Gastrocnemius medialis (tissue), 4 donors: Measurements from ENCODE around the gene ZNF500. TPM values are rescaled to one million over a fixed set of nuclear protein-coding genes. Genes with fewer than 3 reads are reported as not detected.

Experiments used
- ATAC-seq, 2 donors: fragments of 150-250 bp; one replicate each; pipeline ENCODE4 v1.9.1; 2016
- DNase-seq, 2 donors: peaks; one replicate each; pipeline ENCODE4 v3.0.0-alpha.2; 2019
- H3K27ac ChIP-seq, 4 donors: fragments of 200-600 bp; sonication (generic); 1 replicate in 1 of 4; 2 replicates in 3 of 4; pipeline ENCODE4 v1.5.1; 2016 to 2018; ENCODE audit warnings: mild to moderate bottlenecking in 2 of 4, moderate library complexity in 1 of 4
- H3K27me3 ChIP-seq, 3 donors: fragments of 200-600 bp; sonication (generic) in 2 of 3; 1 replicate in 1 of 3; 2 replicates in 2 of 3; pipeline versions ENCODE4 v1.5.1 to v1.6.0; 2016 to 2019; ENCODE audit warnings: mild to moderate bottlenecking in 1 of 3, moderate library complexity in 1 of 3
- H3K36me3 ChIP-seq, 2 donors: fragments of 200-600 bp; sonication (generic) in 1 of 2; one replicate each; pipeline ENCODE4 v1.5.1; 2017 to 2018
- H3K4me1 ChIP-seq, 2 donors: fragments of 200-600 bp; sonication (generic) in 1 of 2; one replicate each; pipeline ENCODE4 v1.5.1; 2016 to 2017; ENCODE audit warnings: mild to moderate bottlenecking in 2 of 2
- H3K4me3 ChIP-seq, 4 donors: fragments of 200-600 bp; sonication (generic) in 3 of 4; 1 replicate in 1 of 4; 2 replicates in 3 of 4; pipeline ENCODE4 v1.5.1; 2016 to 2019; ENCODE audit warnings: mild to moderate bottlenecking in 2 of 4
- H3K9me3 ChIP-seq, 3 donors: fragments of 200-600 bp; sonication (generic) in 2 of 3; 1 replicate in 1 of 3; 2 replicates in 2 of 3; pipeline ENCODE4 v1.5.1; 2016 to 2019
- CTCF ChIP-seq, 5 experiments: fragments of 450-650 bp in 3 of 5; fragments of 200-600 bp in 2 of 5; sonication (generic) in 2 of 5; IDR thresholded peaks in 4 of 5; conservative IDR thresholded peaks in 1 of 5; 1 replicate in 4 of 5; 2 replicates in 1 of 5; pipeline ENCODE4 v1.5.1; 2016 to 2019; ENCODE audit warnings: antibody characterized with exemption in 5 of 5, mild to moderate bottlenecking in 3 of 5, moderate library complexity in 3 of 5
- POLR2A ChIP-seq, 2 donors: fragments of 450-650 bp; IDR thresholded peaks; one replicate each; pipeline ENCODE4 v1.6.1; 2017; ENCODE audit warnings: antibody characterized with exemption in 2 of 2, mild to moderate bottlenecking in 2 of 2, moderate library complexity in 2 of 2
- in situ Hi-C, 4 donors: fragments of 200-750 bp; cut with MboI; loops; one replicate each; pipeline versions ENCODE4 v1.15.0 to v1.8.0; 2017; ENCODE audit warnings: low sequenced_read_pairs in 4 of 4
- intact Hi-C: fragments of 100-400 bp; cut with DNase I; formaldehyde crosslinking; loops from one replicate; pipeline ENCODE4 v1.15.1; 2023; ENCODE audit warnings: low total_unique reads
- total RNA-seq, 4 donors: library from RNA; depleted of rRNA; stranded (reverse); fragments of >200 nt; gene quantifications; one replicate each; pipeline versions ENCODE4 v1.1.0 to v1.2.3, GENCODE V29; 2016

Gene ZNF500
- total RNA-seq, 4 donors from 2014 or later, result 6.3 to 7.3 (median 6.9) TPM

GRCh38 chr16:4796982-4797804, 30.2 kb upstream of the ZNF500 start:
- no peak for TF ChIP-seq CTCF (IDR thresholded peaks at IDR 0.05 in 4 of 5, conservative IDR thresholded peaks at IDR 0.05 in 1 of 5)
- no peak for TF ChIP-seq POLR2A (IDR thresholded peaks at IDR 0.05)
- ATAC-seq (no peak), DNase-seq (no peak)
- peaks cover 0 to 8% of the 10 kb centered on the region in 2 donors for H3K36me3 ChIP-seq
- no peaks in the 10 kb centered on the region for H3K9me3 ChIP-seq
- H3K4me1 ChIP-seq, result peaks cover 8 to 10% of the 10 kb centered on the region in 2 donors
- intact Hi-C loops (no loop called here), in situ Hi-C loops (no loop called here)
- no peaks in the 10 kb centered on the region for H3K27me3 ChIP-seq
- H3K27ac ChIP-seq, result no peak overlapping the region
- H3K4me3 ChIP-seq, result no peak overlapping the region

- no peaks in the 10 kb centered on the region for H3K9me3 ChIP-seq
- ATAC-seq (no peak), DNase-seq (no peak)
- intact Hi-C loops, result no loop called here
- peaks cover 0 to 8% of the 10 kb centered on the region in 2 donors for H3K36me3 ChIP-seq
- in situ Hi-C loops, result no loop called here
- H3K27me3 ChIP-seq, result no peaks in the 10 kb centered on the region
- peaks cover 0 to 8% of the 10 kb centered on the region in 2 donors for H3K4me1 ChIP-seq
- H3K27ac ChIP-seq, result no peak overlapping the region
- TF ChIP-seq CTCF (IDR thresholded peaks at IDR 0.05 in 4 of 5, conservative IDR thresholded peaks at IDR 0.05 in 1 of 5) (no peak), POLR2A (IDR thresholded peaks at IDR 0.05) (no peak)
- H3K4me3 ChIP-seq, result no peak overlapping the region
These were observed 29.0 kb upstream of the ZNF500 start for GRCh38 chr16:4795828-4796572.

- intact Hi-C loops (no loop called here), in situ Hi-C loops (no loop called here)
- H3K27ac ChIP-seq, result no peak within 1 kb of the TSS
- TF ChIP-seq CTCF (IDR thresholded peaks at IDR 0.05 in 4 of 5, conservative IDR thresholded peaks at IDR 0.05 in 1 of 5) (no peak), POLR2A (IDR thresholded peaks at IDR 0.05) (no peak)
- peaks cover 0 to 2% of the 10 kb centered on the region in 2 donors for H3K4me1 ChIP-seq
- H3K36me3 ChIP-seq, result peaks cover 0 to 8% of the 10 kb centered on the region in 2 donors
- ATAC-seq (no peak), DNase-seq (no peak)
- no peaks in the 10 kb centered on the region for H3K27me3 ChIP-seq
- no peaks in the 10 kb centered on the region for H3K9me3 ChIP-seq
- H3K4me3 ChIP-seq, result no peak within 1 kb of the TSS
These were observed 28.3 kb upstream of the ZNF500 start, which contains the start of gene SMIM22 for GRCh38 chr16:4795181-4795827. SMIM22 (plus strand) TSS chr16:4795369; CDS start chr16:4795735, 366 bp downstream.

DNA sequence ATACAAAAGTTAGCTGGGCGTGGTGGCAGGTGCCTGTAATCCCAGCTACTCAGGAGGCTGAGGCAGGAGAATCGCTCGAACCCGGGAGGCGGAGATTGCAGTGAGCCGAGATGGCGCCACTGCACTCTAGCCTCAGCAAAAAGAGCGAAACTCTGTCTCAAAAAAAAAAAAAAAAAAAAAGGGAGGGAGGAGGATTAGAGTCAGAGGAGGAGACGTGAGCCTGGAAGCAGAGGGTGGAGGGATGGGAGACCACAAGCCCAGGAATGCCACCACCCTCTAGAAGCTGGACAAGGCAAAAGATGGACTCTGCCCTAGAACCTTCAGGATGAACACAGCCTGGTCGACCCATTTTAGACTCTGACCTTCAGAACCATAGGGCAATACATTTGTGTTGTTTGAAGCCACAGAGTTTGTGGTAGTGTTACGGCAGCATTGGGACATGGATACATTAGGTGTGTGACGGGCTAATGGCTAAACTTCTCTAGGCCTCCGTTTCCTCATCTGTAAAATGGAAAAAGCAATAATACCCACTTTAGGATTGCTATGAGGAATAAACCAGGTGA, 26.1 kb upstream of the ZNF500 start:
- intact Hi-C loops, result no loop called here
- no peak for DNase-seq
- TF ChIP-seq POLR2A (IDR thresholded peaks at IDR 0.05) (no peak), CTCF (IDR thresholded peaks at IDR 0.05 in 4 of 5, conservative IDR thresholded peaks at IDR 0.05 in 1 of 5) (no peak)

More for the DNA sequence above, 26.1 kb upstream of the ZNF500 start:
- in situ Hi-C loops, result no loop called here
- Histone ChIP-seq H3K36me3 (peaks cover 0 to 8% of the 10 kb centered on the region in 2 donors), H3K27me3 (no peaks in the 10 kb centered on the region), H3K9me3 (no peaks in the 10 kb centered on the region), H3K27ac (no peak overlapping the region), H3K4me1 (no peaks in the 10 kb centered on the region), H3K4me3 (no peak overlapping the region)
- no peak for ATAC-seq
